Measurements from ENCODE around the gene COL9A3.

COL9A3 gene

GRCh38 chr20:62808211-62808865 is 8.5 kb upstream of the COL9A3 start:
- TF ChIP-seq CTCF (IDR thresholded peaks at IDR 0.05; ENCODE audit: low read depth, low read length) = peak; percentile 96
- DNase-seq (ENCODE audit: extremely low read depth, low read depth) = no peak

GRCh38 chr20:62809530-62810428 is 7.1 kb upstream of the COL9A3 start:
- no peak for DNase-seq (ENCODE audit: extremely low read depth, low read depth)
- no peak for TF ChIP-seq CTCF (IDR thresholded peaks at IDR 0.05; ENCODE audit: low read depth, low read length)

GRCh38 chr20:62811320-62811719 is 5.5 kb upstream of the COL9A3 start:
- TF ChIP-seq CTCF (IDR thresholded peaks at IDR 0.05; ENCODE audit: low read depth, low read length) = no peak

GRCh38 chr20:62811720-62812119 is 5.1 kb upstream of the COL9A3 start:
- DNase-seq (ENCODE audit: extremely low read depth, low read depth) = no peak
- TF ChIP-seq CTCF (IDR thresholded peaks at IDR 0.05; ENCODE audit: low read depth, low read length) = no peak

More at GRCh38 chr20:62811320-62811719, 5.5 kb upstream of the COL9A3 start:
- DNase-seq (ENCODE audit: extremely low read depth, low read depth) = no peak

GRCh38 chr20:62812181-62812906 is 4.5 kb upstream of the COL9A3 start:
- no peak for TF ChIP-seq CTCF (IDR thresholded peaks at IDR 0.05; ENCODE audit: low read depth, low read length)
- no peak for DNase-seq (ENCODE audit: extremely low read depth, low read depth)

GRCh38 chr20:62812907-62813200 is 4.0 kb upstream of the COL9A3 start:
- TF ChIP-seq CTCF (IDR thresholded peaks at IDR 0.05; ENCODE audit: low read depth, low read length) = no peak

GRCh38 chr20:62813588-62813987 is 3.3 kb upstream of the COL9A3 start:
- DNase-seq (ENCODE audit: extremely low read depth, low read depth) = no peak
- TF ChIP-seq CTCF (IDR thresholded peaks at IDR 0.05; ENCODE audit: low read depth, low read length) = no peak

More at GRCh38 chr20:62812907-62813200, 4.0 kb upstream of the COL9A3 start:
- DNase-seq (ENCODE audit: extremely low read depth, low read depth) = no peak
